GM19025 (cell line): ENCODE results near the gene FZR1.

ENCODE experiments used
- ATAC-seq: cut with Tn5 transposase; IDR thresholded peaks from one replicate; pipeline ENCODE4 v1.9.1; 2021; ENCODE audit warnings: mild to moderate bottlenecking, low read depth, moderate library complexity; ENCODE audit not compliant: unreplicated experiment

The FZR1 gene

GRCh38 chr19:3505598-3506383 is at the start of gene FZR1:
Gene FZR1, plus strand, starts transcription at chr19:3506311. Its CDS starts 16,679 bp downstream, at chr19:3522990.
- peak; percentile 94 for ATAC-seq

DNA sequence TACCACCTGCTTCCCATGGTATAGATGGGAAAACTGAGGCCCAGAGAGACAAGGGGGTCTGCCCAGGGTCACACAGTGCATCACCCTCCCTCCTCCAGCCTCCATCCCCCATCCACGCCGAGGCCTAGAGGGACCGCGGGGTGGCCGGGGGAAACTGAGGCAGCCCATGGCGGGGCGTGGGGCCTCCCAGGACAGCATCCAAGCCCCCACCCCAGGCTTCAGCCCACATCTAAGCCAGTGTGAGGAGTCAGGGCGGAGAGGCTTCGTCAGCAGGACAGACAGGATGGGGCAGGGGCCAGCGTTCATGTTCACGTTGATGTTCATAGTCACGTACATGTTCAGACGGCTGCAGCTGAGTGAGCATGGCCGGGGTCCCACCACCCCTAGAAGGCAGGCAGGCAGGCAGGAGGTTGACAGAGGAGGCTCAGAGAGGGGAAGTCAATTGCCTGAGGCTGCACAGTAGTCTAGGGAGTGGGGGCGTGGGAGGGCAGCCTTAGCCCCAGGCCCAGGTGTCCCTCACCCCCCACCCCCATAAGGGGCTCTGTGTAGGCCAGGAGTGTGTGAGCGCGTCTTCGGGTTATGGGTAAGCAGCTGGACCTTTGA is 49.1 kb upstream of the FZR1 start:
- ATAC-seq: no peak

GRCh38 chr19:3457528-3458228 is 48.4 kb upstream of the FZR1 start:
- no peak for ATAC-seq

DNA sequence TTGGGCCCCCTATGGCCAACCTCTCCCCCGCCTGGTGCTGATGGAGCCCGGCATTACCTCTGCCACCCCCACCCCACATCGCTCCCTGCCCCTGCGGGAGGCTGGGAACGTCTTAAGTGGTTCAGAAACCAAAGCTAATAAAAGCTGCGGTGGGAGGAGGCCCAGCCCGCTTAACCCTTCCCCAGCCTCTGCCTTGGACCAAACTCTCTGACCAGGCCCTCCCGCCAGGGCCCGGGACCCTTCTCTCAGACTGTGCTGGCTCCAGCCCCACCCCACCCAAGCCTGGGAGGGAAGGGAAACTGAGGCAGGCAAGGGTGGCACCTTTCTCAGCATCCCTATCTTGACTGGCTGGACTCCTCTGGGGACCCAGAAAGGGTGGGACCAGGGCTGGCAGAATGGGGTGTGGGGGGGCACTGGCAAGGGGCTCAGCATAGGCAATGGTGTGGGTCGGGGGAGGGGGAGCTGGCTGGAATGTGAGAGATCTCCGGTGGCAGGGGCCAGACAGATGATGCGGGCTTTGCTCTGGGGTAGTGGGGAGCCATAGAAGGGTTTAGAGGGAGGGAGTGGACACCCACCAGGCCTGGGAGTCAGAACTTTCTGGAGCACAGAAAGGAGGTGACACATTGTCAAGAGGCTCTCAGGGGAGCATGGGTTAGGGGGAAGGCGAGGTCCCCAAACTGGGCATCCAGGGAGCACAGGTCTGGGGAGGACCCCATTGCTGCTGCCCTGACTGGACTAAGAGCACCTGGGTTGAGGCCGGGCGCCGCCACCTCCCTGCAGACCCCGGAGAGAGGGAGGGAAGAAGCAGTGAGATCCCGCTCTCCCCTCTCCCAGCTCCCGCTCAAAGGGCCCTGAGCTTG is 47.7 kb upstream of the FZR1 start:
- ATAC-seq: no peak

GRCh38 chr19:3459089-3459881 is 46.8 kb upstream of the FZR1 start:
- no peak for ATAC-seq

GRCh38 chr19:3459965-3460582 is 46.0 kb upstream of the FZR1 start:
- ATAC-seq: no peak

GRCh38 chr19:3462991-3463713 is 43.0 kb upstream of the FZR1 start:
- ATAC-seq: no peak

DNA sequence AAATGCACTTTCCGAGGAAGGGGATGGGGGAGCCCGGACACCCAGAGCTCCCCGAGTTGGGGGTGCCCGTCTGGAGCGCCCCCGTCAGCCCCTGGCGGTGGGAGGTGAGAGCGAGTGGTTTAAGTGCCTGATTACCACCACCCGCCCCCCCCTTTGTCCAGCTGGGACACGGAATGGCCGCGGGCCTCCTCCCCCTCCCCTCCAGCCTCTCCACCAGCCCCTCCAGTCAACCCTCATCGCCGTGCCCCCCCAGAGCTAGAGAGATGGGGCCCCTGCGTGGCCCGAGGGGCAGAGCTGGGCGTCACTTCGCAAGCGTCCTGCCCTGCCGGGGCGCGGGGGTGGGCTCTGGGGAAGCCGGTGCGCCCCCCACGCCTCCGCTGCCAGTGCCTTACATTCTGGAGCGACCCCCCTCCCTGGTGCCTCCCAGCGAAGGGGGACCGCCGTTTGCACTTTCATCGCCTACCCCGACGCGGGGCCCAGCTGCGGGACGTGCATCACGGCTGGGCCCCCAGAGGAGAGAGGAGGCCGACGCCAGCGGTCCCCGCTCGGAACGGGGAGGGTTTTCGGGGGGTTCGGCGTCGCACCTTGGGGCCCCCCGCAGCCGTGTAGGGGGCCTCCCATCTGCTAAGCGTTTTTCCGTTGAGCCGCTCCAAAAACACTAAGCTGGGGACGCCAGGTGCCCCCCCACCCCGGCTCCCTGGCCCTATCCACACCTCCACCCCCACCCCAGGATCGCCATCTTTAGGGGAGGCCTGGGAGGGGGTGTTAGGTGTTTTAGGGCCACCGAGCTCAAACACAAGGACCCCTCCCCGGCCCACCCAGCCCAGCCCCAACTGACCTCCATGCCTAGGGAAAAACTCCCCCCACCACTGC is 42.2 kb upstream of the FZR1 start:
- ATAC-seq: no peak

GRCh38 chr19:3464587-3465235 is 41.4 kb upstream of the FZR1 start:
- ATAC-seq: no peak

DNA sequence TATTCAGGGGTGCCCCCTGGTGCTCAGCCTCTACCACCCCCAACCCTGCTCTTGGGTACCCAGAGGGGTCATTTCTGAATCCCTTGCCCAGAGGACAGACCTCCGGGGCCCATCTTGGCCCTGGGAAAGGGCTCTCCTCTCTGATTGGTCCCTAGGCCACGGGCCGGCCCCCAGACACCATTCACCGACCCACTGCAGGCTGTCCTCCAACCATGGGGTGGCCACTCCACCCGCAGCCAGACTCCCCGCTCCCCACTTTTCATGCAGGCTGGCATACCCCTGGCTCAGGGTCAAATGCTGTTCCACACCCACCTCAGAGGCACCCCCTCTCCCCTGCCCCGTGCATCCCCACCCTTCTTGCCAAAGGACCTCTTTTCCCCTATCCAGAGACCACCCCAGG is 40.6 kb upstream of the FZR1 start:
- ATAC-seq: no peak

- ATAC-seq: no peak
Observed at GRCh38 chr19:3466635-3467034, 39.5 kb upstream of the FZR1 start.

DNA sequence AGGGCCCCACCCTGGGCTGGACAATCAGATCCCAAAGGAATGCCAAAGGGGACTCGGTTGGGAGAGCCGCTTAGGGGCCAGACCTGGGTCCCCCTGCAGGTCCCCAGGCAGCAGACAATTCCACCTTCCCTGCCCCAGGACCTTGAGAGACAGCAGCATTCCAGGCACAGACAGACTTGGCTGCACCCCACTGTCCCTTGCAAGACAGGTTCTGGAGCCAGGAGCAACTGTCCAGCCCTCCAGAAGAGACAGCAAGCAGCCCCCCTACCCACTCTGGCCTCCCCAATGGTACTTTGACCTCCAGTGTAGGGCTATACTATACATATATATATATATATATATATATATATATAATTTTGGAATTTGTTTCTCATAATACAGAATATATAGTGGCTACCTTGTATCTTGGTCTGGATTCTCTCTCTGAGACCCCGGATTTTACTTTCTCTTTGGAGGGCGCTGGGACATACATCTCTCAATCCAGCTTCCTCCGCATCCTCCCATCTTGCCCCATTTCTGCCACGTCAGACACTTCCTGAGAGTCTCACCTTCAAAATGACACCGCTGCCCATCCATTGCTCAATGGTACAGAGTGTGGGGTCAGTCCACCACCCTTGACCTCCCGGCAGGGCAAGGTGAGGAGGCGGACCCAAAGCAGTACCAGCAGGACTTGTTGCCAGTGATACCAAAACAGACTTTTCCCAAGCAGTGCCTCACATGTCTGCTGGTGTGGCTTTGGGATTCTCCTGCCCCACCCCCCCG is 38.5 kb upstream of the FZR1 start:
- no peak for ATAC-seq

DNA sequence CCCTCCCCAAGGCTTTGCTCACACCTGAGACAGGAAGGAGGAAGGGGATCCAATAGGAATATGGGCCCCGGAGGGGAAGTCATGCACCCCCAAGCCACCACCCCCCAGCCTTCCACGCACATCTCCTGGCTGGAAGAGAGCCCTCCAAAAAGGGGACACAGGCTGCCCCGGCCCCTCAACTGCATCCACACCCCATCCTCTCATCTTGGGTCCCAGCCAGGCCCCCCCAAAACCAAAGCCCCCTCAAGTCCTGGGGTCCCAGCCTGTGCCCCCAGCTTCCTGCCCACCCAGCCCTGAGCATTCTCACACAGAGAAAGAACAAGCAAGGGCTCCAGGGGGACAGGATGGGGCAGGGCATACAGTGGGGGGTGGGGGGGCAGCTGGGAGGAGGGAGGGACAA is 37.9 kb upstream of the FZR1 start:
- no peak for ATAC-seq

DNA sequence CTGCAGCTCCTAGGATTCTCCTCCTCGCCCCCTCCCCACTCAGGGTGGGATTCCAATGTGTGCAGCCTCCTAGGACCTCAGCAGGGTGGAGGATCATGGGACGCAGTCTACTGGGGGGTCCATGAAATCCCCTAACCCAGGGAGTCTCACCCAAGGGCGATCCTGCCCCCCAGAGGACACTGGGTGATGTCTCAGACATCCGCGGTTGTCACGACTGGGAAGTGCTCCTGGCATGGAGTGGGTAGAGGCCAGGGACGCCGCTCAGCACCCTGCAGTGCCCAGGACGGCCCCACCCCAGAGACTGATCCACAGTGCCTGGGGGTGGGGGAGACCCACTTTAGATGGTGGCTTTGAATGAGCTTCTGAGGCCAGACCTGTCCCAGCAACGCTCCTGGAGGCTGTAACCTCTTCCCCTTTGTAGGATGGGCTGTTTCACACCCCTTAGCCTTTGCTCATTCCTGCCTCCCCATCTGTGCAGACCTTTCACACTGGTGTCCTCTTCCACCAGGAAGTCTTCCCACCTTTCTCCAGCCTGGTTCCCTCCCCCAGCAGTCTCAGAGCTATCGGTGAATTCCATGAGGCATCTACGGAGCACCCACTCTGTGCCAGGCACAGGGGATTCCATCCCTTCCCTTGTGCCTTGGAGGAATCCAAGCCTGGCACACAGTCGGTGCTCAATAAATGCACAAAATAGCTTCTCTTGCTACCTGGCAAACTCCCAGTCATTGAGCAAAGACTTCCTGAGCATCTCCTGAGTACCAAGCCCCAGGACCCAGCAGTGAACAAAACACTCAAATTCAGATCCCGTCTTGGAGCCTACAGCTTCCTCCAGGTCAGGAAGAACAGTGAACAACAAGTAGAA is 36.2 kb upstream of the FZR1 start:
- no peak for ATAC-seq

DNA sequence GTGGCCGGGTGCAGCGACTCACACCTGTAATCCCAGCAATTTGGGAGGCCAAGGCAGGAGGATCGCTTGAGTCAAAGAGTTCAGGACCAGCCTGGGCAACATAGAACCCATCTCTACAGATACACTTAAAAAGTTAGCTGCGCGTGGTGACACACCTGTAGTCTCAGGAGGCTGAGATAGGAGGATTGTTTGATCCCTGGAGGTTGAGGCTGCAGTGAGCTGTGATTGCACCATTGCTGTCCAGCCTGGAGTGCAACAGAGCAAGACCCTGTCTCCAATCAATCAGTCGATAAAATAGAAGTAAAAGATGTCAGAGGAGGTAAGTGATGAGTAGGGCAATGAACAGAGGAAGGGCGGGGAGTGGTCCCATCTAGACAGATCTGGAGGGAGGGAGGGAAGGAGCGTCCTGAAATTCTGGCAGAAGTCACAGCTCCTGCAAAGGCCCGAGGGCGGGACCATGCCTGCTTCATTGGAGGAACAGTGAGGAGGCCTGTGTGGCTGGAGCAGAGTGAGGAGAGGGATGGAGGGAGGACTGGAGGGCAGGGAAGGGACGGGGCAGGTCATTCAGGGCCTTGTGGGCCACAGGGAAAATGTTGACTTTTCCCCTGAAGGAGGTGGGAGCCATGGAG is 35.5 kb upstream of the FZR1 start:
- no peak for ATAC-seq
